MG63 (cell line): ENCODE measurements around the gene EIF2AK3. TPM values are rescaled to one million over a fixed set of nuclear protein-coding genes. Genes with fewer than 3 reads are reported as not detected.

Experiments used
- DNase-seq: peaks from one replicate; pipeline ENCODE4 v3.0.0-alpha.2; 2020
- H3K27me3 ChIP-seq: fragments of 250-450 bp; sonication (Bioruptor Pico); 2 replicates; pipeline ENCODE4 v1.5.1; 2020; ENCODE audit warnings: mild to moderate bottlenecking, moderate library complexity
- H3K36me3 ChIP-seq: fragments of 250-450 bp; sonication (Bioruptor Pico); 2 replicates; pipeline ENCODE4 v1.5.1; 2020; ENCODE audit warnings: mild to moderate bottlenecking, moderate library complexity
- H3K4me3 ChIP-seq: fragments of 250-450 bp; sonication (Bioruptor Pico); 2 replicates; pipeline ENCODE4 v1.5.1; 2020; ENCODE audit warnings: mild to moderate bottlenecking, moderate library complexity
- H3K9me3 ChIP-seq: fragments of 250-450 bp; sonication (Bioruptor Pico); 2 replicates; pipeline ENCODE4 v1.5.1; 2020; ENCODE audit warnings: mild to moderate bottlenecking, moderate library complexity
- total RNA-seq: library from RNA; depleted of rRNA; stranded (reverse); fragments of >200 nt; shearing (Covaris generic); gene quantifications from 2 replicates; pipeline ENCODE4 v1.2.3, GENCODE V29; 2014; ENCODE audit warnings: low replicate concordance; rRNA removed

Gene EIF2AK3
- total RNA-seq, 1 experiment from 2014 or later: 10.4 TPM

DNA sequence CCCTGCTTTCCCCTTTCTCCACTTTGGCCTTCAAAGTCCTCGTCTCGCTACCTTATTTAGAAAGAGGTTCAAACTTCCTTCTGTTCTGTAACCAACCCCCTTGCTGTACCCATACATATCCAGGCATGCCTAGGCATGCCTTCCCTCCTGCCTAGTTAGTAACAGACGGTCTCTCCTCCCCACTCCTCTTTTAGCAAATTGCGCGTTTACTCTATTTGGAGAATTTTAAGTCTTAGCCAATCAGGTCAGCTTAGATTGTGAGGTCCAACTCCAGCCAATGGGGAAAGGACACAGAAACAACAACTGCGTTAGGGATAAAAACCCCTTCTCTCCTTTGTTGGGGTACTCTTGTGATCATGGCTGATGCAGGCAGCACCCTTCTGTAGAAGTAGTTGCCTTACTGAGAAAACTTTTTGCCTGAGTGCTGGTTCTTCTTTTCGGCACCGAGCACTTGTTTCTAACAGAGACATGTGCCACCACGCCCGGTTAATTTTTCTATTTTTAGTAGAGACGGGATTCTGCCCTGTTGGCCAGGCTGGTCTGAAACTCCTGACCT lies 88.8 kb downstream of the EIF2AK3 start:
- no peak for DNase-seq
- no peaks in the 10 kb centered on the region for H3K27me3 ChIP-seq

GRCh38 chr2:88537640-88538039 lies 89.6 kb downstream of the EIF2AK3 start:
- DNase-seq: no peak
- H3K27me3 ChIP-seq: no peaks in the 10 kb centered on the region
- H3K36me3 ChIP-seq: no peaks in the 10 kb centered on the region
- no peaks in the 10 kb centered on the region for H3K9me3 ChIP-seq
- H3K4me3 ChIP-seq: no peak overlapping the region

More for the DNA sequence above, 88.8 kb downstream of the EIF2AK3 start:
- Histone ChIP-seq H3K9me3 (no peaks in the 10 kb centered on the region), H3K36me3 (no peaks in the 10 kb centered on the region), H3K4me3 (no peak overlapping the region)

DNA sequence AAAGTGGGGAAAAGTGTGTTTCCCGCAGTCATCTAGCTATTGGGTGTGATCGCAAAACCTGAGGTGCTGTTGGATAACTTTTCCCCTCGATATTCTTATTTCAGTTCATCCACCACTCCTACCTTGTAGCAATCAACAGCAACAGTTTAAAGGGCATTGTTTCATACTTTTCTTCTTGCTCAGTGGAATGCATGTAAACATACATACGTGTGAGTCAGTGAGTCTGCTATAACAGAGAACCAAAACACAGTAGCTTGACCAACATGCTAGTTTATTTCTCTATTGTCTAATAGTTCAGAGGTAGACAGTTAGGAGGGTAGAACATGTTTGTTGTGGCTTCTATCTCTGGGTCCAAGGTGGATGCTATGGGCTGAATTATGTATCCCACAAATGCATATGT lies 97.2 kb downstream of the EIF2AK3 start:
- H3K27me3 ChIP-seq: no peaks in the 10 kb centered on the region
- H3K9me3 ChIP-seq: no peaks in the 10 kb centered on the region
- H3K36me3 ChIP-seq: no peaks in the 10 kb centered on the region
- DNase-seq: no peak
- H3K4me3 ChIP-seq: no peak overlapping the region

DNA sequence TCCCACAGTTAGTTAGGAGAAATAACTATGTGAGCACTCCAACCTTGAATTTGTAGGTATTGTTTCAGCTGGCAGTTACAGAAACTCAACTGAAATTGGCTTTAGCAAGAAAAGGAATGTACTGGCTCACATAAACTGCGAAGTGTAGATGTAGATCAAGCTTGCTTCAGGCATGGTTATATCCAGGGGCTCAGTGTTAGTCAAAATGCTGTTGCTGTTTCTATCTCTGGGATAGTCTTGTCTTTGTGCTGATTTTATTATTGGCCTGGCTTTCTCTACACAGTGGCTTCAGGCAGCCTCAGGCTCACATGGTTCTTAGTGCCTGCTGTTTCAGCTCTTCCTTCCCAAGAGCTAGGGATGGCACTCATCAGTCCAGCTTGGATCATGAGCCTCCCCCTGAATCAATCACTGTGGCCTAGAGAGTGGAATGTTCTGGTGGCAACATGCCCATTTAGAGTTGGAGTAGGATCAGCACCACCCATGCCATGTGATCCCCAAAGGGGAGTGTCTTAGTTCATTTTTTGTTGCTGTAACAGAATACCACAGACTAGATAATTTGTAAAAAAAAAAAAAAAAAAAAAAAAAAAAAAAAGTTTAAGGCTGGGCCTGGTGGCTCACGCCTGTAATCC lies 105.7 kb downstream of the EIF2AK3 start:
- Histone ChIP-seq H3K36me3 (no peaks in the 10 kb centered on the region), H3K9me3 (no peaks in the 10 kb centered on the region), H3K27me3 (no peaks in the 10 kb centered on the region), H3K4me3 (no peak overlapping the region)
- DNase-seq: peak; percentile 5

DNA sequence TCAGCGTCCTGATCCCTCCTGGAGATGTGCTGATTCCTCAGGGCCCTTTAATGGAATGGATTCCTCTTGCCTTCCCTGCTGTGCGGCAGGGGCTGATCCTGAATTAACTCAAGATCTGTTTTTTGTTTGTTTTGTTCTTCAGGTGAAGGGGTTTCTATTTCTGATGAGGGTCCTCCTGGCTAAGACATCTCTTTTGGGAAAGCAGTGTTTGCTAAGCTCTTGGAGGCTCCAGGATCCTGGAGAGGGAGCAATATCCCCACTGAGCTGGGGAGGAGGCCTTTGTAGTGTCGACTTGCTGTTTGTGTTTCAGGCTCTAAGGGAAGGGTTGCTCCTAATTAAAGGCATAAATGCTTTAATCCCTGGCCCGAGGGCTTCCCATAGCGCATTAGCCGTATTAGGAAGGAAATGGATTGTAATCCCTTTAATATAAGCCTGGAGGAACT lies 109.5 kb downstream of the EIF2AK3 start:
- Histone ChIP-seq H3K27me3 (no peaks in the 10 kb centered on the region), H3K36me3 (no peaks in the 10 kb centered on the region), H3K9me3 (no peaks in the 10 kb centered on the region), H3K4me3 (no peak overlapping the region)
- DNase-seq: no peak

Other genes with a start within 250 kb of the EIF2AK3 start
- not detected in 2 replicates for gene FOXI3, start 174.8 kb downstream of the EIF2AK3 start, total RNA-seq
- 9.5 and 15.8 TPM in 2 replicates for gene RPIA, start 64.2 kb upstream of the EIF2AK3 start, total RNA-seq